Breast epithelium (tissue), 4 donors: ENCODE results near the gene SUGP2. TPM values are rescaled to one million over a fixed set of nuclear protein-coding genes. Genes with fewer than 3 reads are reported as not detected.

Source experiments
- DNase-seq, 2 donors: peaks; one replicate each; pipeline ENCODE4 v3.0.0-alpha.2; 2019; ENCODE audit warnings: low spot score in 2 of 2
- H3K27ac ChIP-seq, 2 donors: fragments of 200-600 bp; sonication (generic) in 1 of 2; one replicate each; pipeline ENCODE4 v1.5.1; 2016 to 2019; ENCODE audit warnings: mild to moderate bottlenecking in 1 of 2
- H3K27me3 ChIP-seq, 2 donors: fragments of 200-600 bp; sonication (generic) in 1 of 2; one replicate each; pipeline versions ENCODE4 v1.5.1 to v1.6.0; 2017 to 2019; ENCODE audit warnings: control low read depth in 1 of 2, mild to moderate bottlenecking in 1 of 2
- H3K36me3 ChIP-seq: fragments of 200-600 bp; one replicate; pipeline ENCODE4 v1.5.1; 2019
- H3K4me1 ChIP-seq, 2 donors: fragments of 200-600 bp; sonication (generic); one replicate each; pipeline ENCODE4 v1.5.1; 2016 to 2019; ENCODE audit warnings: control low read depth in 1 of 2
- H3K4me3 ChIP-seq, 3 donors: fragments of 200-600 bp; sonication (generic); 1 replicate in 2 of 3; 2 replicates in 1 of 3; pipeline ENCODE4 v1.5.1; 2016 to 2019; ENCODE audit warnings: mild to moderate bottlenecking in 3 of 3, moderate library complexity in 2 of 3
- H3K9me3 ChIP-seq, 2 donors: fragments of 200-600 bp; sonication (generic) in 1 of 2; one replicate each; pipeline ENCODE4 v1.5.1; 2016 to 2019; ENCODE audit warnings: control low read depth in 1 of 2
- POLR2A ChIP-seq: fragments of 450-650 bp; IDR thresholded peaks from one replicate; pipeline ENCODE4 v1.6.1; 2016; ENCODE audit warnings: antibody characterized with exemption, mild to moderate bottlenecking, moderate library complexity
- POLR2AphosphoS5 ChIP-seq, 3 donors: sonication (generic); formaldehyde crosslinking; IDR thresholded peaks; one replicate each; pipeline ENCODE4 v1.6.1; 2017; ENCODE audit warnings: antibody characterized with exemption in 3 of 3
- intact Hi-C: fragments of 100-400 bp; cut with DNase I; formaldehyde crosslinking; loops from one replicate; pipeline ENCODE4 v1.15.1; 2023; ENCODE audit warnings: low total_unique reads
- total RNA-seq, 3 donors: library from RNA; depleted of rRNA; stranded (reverse); fragments of >200 nt; gene quantifications; one replicate each; pipeline ENCODE4 v1.1.0, GENCODE V29; 2016
- TF ChIP-seq, protein P1 (sequence below), 3 donors: fragments of 450-650 bp; IDR thresholded peaks; one replicate each; pipeline ENCODE4 v1.5.1; 2016 to 2017; ENCODE audit warnings: antibody characterized with exemption in 3 of 3, mild to moderate bottlenecking in 3 of 3, moderate library complexity in 3 of 3

The SUGP2 gene
- total RNA-seq, 3 donors from 2014 or later: 27.8 to 58.1 (median 56.0) TPM

DNA sequence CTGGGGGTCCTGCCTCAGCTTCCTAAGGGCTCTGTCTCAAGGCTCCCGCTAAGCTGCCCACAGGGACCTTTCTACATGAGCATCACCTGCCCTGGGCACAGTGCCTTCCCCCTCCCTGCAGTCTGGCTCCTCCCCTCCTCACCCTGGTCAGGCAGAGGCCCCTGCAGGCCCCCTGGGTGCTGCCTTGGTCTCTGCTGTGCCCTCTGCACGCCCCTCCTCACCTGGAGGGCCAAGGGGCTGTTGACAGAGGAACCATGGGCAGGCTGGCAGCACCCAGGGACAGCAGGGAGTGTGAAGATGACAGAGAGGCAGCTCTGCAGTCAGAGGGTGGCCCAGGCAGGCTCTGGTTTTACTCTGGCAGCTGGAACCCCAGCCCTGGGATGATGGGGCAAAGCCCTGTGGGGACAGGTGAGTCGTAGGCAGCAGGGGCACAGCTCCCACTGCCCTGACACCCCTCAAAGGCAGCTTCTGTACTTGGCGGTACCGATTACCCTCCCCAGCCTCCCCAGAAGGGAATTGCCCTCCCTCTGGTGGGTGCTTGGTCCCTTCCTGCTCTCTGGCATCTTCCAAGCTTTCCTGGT is 43.1 kb downstream of the SUGP2 start:
- intact Hi-C loops: no loop called here
- Histone ChIP-seq H3K9me3 (no peaks in the 10 kb centered on the region), H3K27me3 (no peaks in the 10 kb centered on the region), H3K4me3 (no peak overlapping the region), H3K4me1 (no peaks in the 10 kb centered on the region), H3K36me3 (no peaks in the 10 kb centered on the region), H3K27ac (no peak overlapping the region)
- TF ChIP-seq, protein P1, sequence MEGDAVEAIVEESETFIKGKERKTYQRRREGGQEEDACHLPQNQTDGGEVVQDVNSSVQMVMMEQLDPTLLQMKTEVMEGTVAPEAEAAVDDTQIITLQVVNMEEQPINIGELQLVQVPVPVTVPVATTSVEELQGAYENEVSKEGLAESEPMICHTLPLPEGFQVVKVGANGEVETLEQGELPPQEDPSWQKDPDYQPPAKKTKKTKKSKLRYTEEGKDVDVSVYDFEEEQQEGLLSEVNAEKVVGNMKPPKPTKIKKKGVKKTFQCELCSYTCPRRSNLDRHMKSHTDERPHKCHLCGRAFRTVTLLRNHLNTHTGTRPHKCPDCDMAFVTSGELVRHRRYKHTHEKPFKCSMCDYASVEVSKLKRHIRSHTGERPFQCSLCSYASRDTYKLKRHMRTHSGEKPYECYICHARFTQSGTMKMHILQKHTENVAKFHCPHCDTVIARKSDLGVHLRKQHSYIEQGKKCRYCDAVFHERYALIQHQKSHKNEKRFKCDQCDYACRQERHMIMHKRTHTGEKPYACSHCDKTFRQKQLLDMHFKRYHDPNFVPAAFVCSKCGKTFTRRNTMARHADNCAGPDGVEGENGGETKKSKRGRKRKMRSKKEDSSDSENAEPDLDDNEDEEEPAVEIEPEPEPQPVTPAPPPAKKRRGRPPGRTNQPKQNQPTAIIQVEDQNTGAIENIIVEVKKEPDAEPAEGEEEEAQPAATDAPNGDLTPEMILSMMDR (IDR thresholded peaks at IDR 0.05): no peak
- TF ChIP-seq POLR2A (no peak), POLR2AphosphoS5 (IDR thresholded peaks at IDR 0.05) (no peak)
- no peak for DNase-seq

DNA sequence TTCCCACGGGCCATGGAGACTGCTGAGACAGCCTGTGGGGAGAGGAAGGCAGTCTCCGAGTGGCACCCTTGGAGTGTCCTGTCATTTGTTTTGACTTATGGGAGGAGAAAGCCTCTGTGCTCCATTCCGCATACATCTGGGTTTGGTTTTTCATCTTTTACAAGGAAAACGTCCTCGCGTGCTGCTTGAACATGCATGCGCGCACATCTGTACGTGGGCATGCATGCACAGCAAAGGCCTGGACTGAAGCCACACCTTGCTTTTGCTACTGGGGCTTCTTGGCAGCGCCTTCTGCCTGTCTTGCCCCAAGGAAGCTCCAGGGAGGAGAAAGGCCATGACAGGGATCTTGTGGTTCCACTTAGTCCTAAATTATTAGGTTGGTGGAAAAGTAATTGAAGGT is 44.0 kb downstream of the SUGP2 start:
- intact Hi-C loops: no loop called here
- no peak for TF ChIP-seq POLR2A
- TF ChIP-seq, protein P1 (IDR thresholded peaks at IDR 0.05): no peak
- Histone ChIP-seq H3K4me1 (no peaks in the 10 kb centered on the region), H3K4me3 (no peak overlapping the region), H3K27me3 (no peaks in the 10 kb centered on the region), H3K9me3 (no peaks in the 10 kb centered on the region), H3K27ac (no peak overlapping the region), H3K36me3 (no peaks in the 10 kb centered on the region)
- DNase-seq: no peak

DNA sequence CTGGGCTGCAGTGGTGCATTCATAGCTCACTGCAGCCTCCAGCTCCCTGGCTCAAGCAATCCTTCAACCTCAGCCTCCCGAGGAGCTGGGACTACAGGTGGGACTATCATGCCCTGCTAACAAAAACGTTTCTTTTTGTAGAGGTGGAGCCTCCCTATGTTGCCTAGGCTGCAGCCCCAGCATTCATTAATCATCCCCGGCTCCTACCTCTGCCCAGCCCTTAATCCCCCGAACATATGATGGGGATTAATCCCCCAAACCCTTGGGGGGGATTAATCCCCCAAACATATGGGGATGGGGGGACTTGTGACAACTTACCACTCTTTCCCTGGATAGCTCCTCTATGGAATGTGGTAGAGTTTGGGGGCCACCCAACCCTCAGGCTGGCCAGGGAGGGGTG is 45.9 kb downstream of the SUGP2 start:
- no peaks in the 10 kb centered on the region for H3K36me3 ChIP-seq
- no peaks in the 10 kb centered on the region for H3K9me3 ChIP-seq
- intact Hi-C loops: no loop called here
- H3K27ac ChIP-seq: no peak overlapping the region
- DNase-seq: no peak
- H3K4me3 ChIP-seq: no peak overlapping the region
- no peaks in the 10 kb centered on the region for H3K27me3 ChIP-seq
- no peak for TF ChIP-seq POLR2A
- TF ChIP-seq POLR2AphosphoS5 (IDR thresholded peaks at IDR 0.05): no peak
- TF ChIP-seq, protein P1 (IDR thresholded peaks at IDR 0.05): no peak
- no peaks in the 10 kb centered on the region for H3K4me1 ChIP-seq

DNA sequence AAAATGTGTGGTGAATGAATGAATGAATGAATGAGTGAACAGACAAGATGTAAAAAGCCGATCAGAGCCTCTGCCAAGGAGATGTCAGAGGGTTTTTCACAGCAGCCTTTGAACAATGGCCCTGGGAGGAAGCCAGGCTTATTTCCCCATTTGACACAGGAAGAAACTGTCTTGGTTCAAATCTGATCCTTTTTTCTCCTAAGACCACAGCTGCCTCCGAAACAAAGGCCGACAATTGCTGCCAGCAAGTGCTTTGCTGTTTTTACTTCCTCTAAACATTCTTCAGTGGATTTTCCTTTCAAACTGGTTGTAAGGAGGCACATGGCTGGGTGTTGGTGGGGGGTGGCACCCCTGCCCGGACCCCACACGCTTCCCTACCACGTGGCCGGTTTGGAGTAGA is 48.1 kb downstream of the SUGP2 start:
- no peak for DNase-seq
- no peaks in the 10 kb centered on the region for H3K36me3 ChIP-seq
- H3K27me3 ChIP-seq: no peaks in the 10 kb centered on the region
- intact Hi-C loops: no loop called here
- no peak overlapping the region for H3K4me3 ChIP-seq
- H3K4me1 ChIP-seq: no peaks in the 10 kb centered on the region
- no peak overlapping the region for H3K27ac ChIP-seq
- no peaks in the 10 kb centered on the region for H3K9me3 ChIP-seq
- TF ChIP-seq, protein P1 (IDR thresholded peaks at IDR 0.05): no peak

DNA sequence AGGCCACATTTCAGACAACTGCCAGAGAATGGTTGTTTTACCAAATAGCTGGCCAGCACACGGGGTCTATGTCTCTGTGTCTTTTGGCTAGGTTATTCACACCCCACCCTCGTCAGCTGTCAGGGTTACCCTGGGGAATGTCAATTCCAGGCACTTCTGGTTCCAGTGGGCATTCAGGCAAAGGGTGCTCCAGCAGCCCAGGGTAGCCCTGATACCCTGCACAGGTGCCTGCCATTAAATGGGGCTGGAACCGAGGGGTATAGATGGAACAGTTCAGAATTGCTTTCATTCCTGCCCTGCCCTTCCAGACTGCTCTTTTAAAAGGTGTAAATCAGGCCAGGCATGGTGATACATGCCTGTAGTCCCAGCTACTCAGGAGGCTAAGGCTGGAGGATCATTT is 49.1 kb downstream of the SUGP2 start:
- H3K4me3 ChIP-seq: no peak overlapping the region
- no peaks in the 10 kb centered on the region for H3K9me3 ChIP-seq
- TF ChIP-seq, protein P1 (IDR thresholded peaks at IDR 0.05): no peak
- no peak for TF ChIP-seq POLR2A
- no peak for TF ChIP-seq POLR2AphosphoS5 (IDR thresholded peaks at IDR 0.05)
- no peaks in the 10 kb centered on the region for H3K27me3 ChIP-seq
- intact Hi-C loops: no loop called here
- no peak for DNase-seq
- no peaks in the 10 kb centered on the region for H3K4me1 ChIP-seq
- H3K27ac ChIP-seq: no peak overlapping the region
- no peaks in the 10 kb centered on the region for H3K36me3 ChIP-seq
